GDM1 (cell line): ENCODE measurements around the gene ARHGAP24.
"Not testable (repeated sequence)": the region's sequence is repeated elsewhere in the genome, so short reads cannot be mapped to it uniquely, and the experiment has no call there.

ENCODE experiments used
- DNase-seq: peaks from one replicate; lab custom pipeline; 2025; lab: John Stamatoyannopoulos, UW

The ARHGAP24 gene

GRCh38 chr4:85815796-85816459 lies 341.0 kb downstream of the ARHGAP24 start:
- DNase-seq: no peak

GRCh38 chr4:85818700-85819099 lies 343.8 kb downstream of the ARHGAP24 start:
- no peak for DNase-seq

GRCh38 chr4:85820101-85820500 lies 345.2 kb downstream of the ARHGAP24 start:
- not testable (repeated sequence) for DNase-seq

GRCh38 chr4:85821688-85822455 lies 346.9 kb downstream of the ARHGAP24 start:
- no peak for DNase-seq

- DNase-seq: no peak
Observed at GRCh38 chr4:85823295-85823694, 348.3 kb downstream of the ARHGAP24 start.

- DNase-seq: no peak
Observed at GRCh38 chr4:85824166-85824945, 349.4 kb downstream of the ARHGAP24 start.

GRCh38 chr4:85826060-85826678 lies 351.2 kb downstream of the ARHGAP24 start:
- no peak for DNase-seq

- no peak for DNase-seq
Observed at GRCh38 chr4:85828027-85828890, 353.3 kb downstream of the ARHGAP24 start.

GRCh38 chr4:85829276-85830051 lies 354.5 kb downstream of the ARHGAP24 start:
- DNase-seq: no peak

GRCh38 chr4:85831647-85832046 lies 356.7 kb downstream of the ARHGAP24 start:
- no peak for DNase-seq

GRCh38 chr4:85833302-85833701 lies 358.4 kb downstream of the ARHGAP24 start:
- DNase-seq: no peak

GRCh38 chr4:85834934-85835333 lies 360.0 kb downstream of the ARHGAP24 start:
- DNase-seq: no peak

- no peak for DNase-seq
Observed at GRCh38 chr4:85836588-85837438, 361.9 kb downstream of the ARHGAP24 start.

GRCh38 chr4:85837439-85837733 lies 362.4 kb downstream of the ARHGAP24 start:
- DNase-seq: no peak

GRCh38 chr4:85839981-85840451 lies 365.1 kb downstream of the ARHGAP24 start:
- DNase-seq: not testable (repeated sequence)

- peak; percentile 63 for DNase-seq
Observed at GRCh38 chr4:85842540-85842939, 367.6 kb downstream of the ARHGAP24 start.

GRCh38 chr4:85853740-85854139 lies 378.8 kb downstream of the ARHGAP24 start:
- not testable (repeated sequence) for DNase-seq

- no peak for DNase-seq
Observed at GRCh38 chr4:85854546-85854945, 379.6 kb downstream of the ARHGAP24 start.

- no peak for DNase-seq
Observed at GRCh38 chr4:85860066-85860740, 385.3 kb downstream of the ARHGAP24 start.
